ENCODE results near the gene FAM222A.

DNA sequence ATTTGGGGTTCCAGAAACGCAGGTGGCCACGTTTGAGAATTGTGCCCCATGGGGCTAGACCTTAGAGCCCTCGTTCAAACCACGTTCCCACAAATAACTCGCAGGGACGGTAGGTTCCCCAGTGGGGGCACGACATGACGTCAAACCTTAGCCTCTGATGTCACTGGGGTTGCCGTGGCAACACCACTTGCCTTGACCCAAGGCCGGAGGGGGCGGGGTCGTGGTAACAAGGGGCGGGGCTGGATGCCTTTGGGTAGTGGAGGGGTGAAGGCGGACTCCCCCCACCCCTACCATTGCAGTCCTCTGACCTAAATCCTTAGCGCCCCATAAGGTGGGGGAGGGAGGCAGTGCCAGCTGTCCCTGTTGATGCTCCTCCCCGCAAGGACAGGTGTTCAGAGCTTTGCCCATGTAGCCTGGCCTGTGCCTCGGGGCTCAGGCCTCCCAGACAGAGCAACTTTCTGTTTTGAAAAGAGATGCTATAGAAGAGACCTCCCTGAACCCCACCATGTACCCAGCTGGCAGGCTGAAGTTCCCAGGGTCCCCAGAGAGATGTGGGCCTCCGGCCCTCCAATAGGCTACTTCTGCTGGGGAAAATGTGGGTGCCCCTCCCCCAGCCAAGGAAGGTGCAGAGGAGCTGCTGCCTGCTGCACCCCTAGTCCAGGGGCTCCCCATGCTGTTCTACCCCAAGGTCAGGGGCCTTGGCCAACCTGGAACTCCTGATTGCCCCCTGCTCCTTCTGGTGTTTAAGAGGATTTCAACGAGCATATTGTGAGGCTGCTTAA lies 1.9 kb downstream of the FAM222A start:
- TF ChIP-seq, protein P1, sequence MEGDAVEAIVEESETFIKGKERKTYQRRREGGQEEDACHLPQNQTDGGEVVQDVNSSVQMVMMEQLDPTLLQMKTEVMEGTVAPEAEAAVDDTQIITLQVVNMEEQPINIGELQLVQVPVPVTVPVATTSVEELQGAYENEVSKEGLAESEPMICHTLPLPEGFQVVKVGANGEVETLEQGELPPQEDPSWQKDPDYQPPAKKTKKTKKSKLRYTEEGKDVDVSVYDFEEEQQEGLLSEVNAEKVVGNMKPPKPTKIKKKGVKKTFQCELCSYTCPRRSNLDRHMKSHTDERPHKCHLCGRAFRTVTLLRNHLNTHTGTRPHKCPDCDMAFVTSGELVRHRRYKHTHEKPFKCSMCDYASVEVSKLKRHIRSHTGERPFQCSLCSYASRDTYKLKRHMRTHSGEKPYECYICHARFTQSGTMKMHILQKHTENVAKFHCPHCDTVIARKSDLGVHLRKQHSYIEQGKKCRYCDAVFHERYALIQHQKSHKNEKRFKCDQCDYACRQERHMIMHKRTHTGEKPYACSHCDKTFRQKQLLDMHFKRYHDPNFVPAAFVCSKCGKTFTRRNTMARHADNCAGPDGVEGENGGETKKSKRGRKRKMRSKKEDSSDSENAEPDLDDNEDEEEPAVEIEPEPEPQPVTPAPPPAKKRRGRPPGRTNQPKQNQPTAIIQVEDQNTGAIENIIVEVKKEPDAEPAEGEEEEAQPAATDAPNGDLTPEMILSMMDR (IDR thresholded peaks at IDR 0.05; ENCODE audit: low read depth, low read length) = no peak
- no peak for TF ChIP-seq EZH2phosphoT487 (IDR thresholded peaks at IDR 0.05; ENCODE audit: low read depth)

All from OCI-LY3 (cell line).